ENCODE results near the gene CYBB.

CYBB gene

GRCh38 chrX:37752281-37752680, 27.6 kb upstream of the CYBB start:
- no peak overlapping the region for H3K4me3 ChIP-seq (replicated peaks; ENCODE audit: low read depth, low read length)
- H3K27me3 ChIP-seq (replicated peaks; ENCODE audit: control insufficient read depth, insufficient read depth, low read length), result no peaks in the 10 kb centered on the region
- no peak for TF ChIP-seq CTCF (IDR thresholded peaks at IDR 0.05; ENCODE audit: insufficient read depth, low read length, poor library complexity, severe bottlenecking)
- DNase-seq (ENCODE audit: extremely low read depth, insufficient read length), result no peak
- no peaks in the 10 kb centered on the region for H3K36me3 ChIP-seq (ENCODE audit: control insufficient read depth, insufficient read depth, low read length)

DNA sequence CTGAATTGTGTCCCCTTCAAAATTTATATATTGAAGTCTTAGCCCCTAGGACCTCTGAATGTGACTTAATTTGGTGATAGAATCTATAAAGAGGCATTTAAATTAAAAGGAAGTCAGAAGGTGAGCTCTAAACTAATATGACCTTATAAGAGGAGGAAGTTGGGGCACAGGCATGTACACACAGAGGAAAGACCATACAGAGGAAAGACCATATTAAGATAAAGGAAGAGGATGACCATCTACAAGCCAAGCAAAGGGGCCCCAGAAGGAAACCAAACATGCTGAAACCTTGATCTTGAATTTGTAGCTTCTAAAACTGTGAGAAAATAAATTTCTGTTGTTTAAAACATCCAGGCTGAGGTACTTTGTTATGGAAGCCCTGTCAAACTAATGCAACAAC, 26.9 kb upstream of the CYBB start:
- Histone ChIP-seq H3K36me3 (ENCODE audit: control insufficient read depth, insufficient read depth, low read length) (no peaks in the 10 kb centered on the region), H3K4me3 (replicated peaks; ENCODE audit: low read depth, low read length) (no peak overlapping the region), H3K27me3 (replicated peaks; ENCODE audit: control insufficient read depth, insufficient read depth, low read length) (no peaks in the 10 kb centered on the region)
- no peak for TF ChIP-seq CTCF (IDR thresholded peaks at IDR 0.05; ENCODE audit: insufficient read depth, low read length, poor library complexity, severe bottlenecking)
- DNase-seq (ENCODE audit: extremely low read depth, insufficient read length), result no peak

GRCh38 chrX:37753384-37753783, 26.5 kb upstream of the CYBB start:
- DNase-seq (ENCODE audit: extremely low read depth, insufficient read length), result no peak
- H3K4me3 ChIP-seq (replicated peaks; ENCODE audit: low read depth, low read length), result no peak overlapping the region
- TF ChIP-seq CTCF (IDR thresholded peaks at IDR 0.05; ENCODE audit: insufficient read depth, low read length, poor library complexity, severe bottlenecking), result no peak
- H3K36me3 ChIP-seq (ENCODE audit: control insufficient read depth, insufficient read depth, low read length), result no peaks in the 10 kb centered on the region
- no peaks in the 10 kb centered on the region for H3K27me3 ChIP-seq (replicated peaks; ENCODE audit: control insufficient read depth, insufficient read depth, low read length)

- H3K36me3 ChIP-seq (ENCODE audit: control insufficient read depth, insufficient read depth, low read length), result no peaks in the 10 kb centered on the region
- no peaks in the 10 kb centered on the region for H3K27me3 ChIP-seq (replicated peaks; ENCODE audit: control insufficient read depth, insufficient read depth, low read length)
- no peak overlapping the region for H3K4me3 ChIP-seq (replicated peaks; ENCODE audit: low read depth, low read length)
- no peak for DNase-seq (ENCODE audit: extremely low read depth, insufficient read length)
- no peak for TF ChIP-seq CTCF (IDR thresholded peaks at IDR 0.05; ENCODE audit: insufficient read depth, low read length, poor library complexity, severe bottlenecking)
Observed at GRCh38 chrX:37754516-37754915, 25.3 kb upstream of the CYBB start.

DNA sequence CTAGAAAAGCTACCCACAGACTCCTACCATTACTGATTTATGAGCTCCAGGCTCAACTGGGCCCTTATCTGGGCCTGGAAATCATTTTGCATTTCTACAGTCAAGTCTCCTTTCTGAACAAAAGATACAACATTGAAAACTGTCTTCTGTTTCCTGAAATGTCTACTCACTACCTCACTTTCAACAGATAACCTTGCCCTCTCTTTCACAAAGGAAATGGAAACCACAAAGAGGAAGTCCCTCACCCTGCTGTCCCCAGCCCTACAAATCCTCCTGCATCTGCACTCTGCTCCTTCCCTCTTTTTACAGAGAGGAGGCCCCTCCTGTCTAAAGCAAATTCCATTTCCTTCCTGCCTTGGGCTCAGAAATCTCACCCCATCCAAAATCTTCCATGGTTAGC, 24.8 kb upstream of the CYBB start:
- no peak for TF ChIP-seq CTCF (IDR thresholded peaks at IDR 0.05; ENCODE audit: insufficient read depth, low read length, poor library complexity, severe bottlenecking)
- H3K4me3 ChIP-seq (replicated peaks; ENCODE audit: low read depth, low read length), result no peak overlapping the region

GRCh38 chrX:37757082-37757481, 22.8 kb upstream of the CYBB start:
- Histone ChIP-seq H3K36me3 (ENCODE audit: control insufficient read depth, insufficient read depth, low read length) (no peaks in the 10 kb centered on the region), H3K4me3 (replicated peaks; ENCODE audit: low read depth, low read length) (no peak overlapping the region), H3K27me3 (replicated peaks; ENCODE audit: control insufficient read depth, insufficient read depth, low read length) (no peaks in the 10 kb centered on the region)
- DNase-seq (ENCODE audit: extremely low read depth, insufficient read length), result no peak
- TF ChIP-seq CTCF (IDR thresholded peaks at IDR 0.05; ENCODE audit: insufficient read depth, low read length, poor library complexity, severe bottlenecking), result no peak

More for the DNA sequence above, 24.8 kb upstream of the CYBB start:
- Histone ChIP-seq H3K27me3 (replicated peaks; ENCODE audit: control insufficient read depth, insufficient read depth, low read length) (no peaks in the 10 kb centered on the region), H3K36me3 (ENCODE audit: control insufficient read depth, insufficient read depth, low read length) (no peaks in the 10 kb centered on the region)
- DNase-seq (ENCODE audit: extremely low read depth, insufficient read length), result peak; percentile 49

Measured in GM06990 (cell line).